GM18519 (cell line): Measurements from ENCODE around the gene KAT2A.

Experiments used
- ATAC-seq: cut with Tn5 transposase; IDR thresholded peaks from one replicate; pipeline ENCODE4 v1.9.1; 2021; ENCODE audit warnings: mild to moderate bottlenecking, moderate library complexity; ENCODE audit not compliant: unreplicated experiment, low FRiP score

The KAT2A gene

DNA sequence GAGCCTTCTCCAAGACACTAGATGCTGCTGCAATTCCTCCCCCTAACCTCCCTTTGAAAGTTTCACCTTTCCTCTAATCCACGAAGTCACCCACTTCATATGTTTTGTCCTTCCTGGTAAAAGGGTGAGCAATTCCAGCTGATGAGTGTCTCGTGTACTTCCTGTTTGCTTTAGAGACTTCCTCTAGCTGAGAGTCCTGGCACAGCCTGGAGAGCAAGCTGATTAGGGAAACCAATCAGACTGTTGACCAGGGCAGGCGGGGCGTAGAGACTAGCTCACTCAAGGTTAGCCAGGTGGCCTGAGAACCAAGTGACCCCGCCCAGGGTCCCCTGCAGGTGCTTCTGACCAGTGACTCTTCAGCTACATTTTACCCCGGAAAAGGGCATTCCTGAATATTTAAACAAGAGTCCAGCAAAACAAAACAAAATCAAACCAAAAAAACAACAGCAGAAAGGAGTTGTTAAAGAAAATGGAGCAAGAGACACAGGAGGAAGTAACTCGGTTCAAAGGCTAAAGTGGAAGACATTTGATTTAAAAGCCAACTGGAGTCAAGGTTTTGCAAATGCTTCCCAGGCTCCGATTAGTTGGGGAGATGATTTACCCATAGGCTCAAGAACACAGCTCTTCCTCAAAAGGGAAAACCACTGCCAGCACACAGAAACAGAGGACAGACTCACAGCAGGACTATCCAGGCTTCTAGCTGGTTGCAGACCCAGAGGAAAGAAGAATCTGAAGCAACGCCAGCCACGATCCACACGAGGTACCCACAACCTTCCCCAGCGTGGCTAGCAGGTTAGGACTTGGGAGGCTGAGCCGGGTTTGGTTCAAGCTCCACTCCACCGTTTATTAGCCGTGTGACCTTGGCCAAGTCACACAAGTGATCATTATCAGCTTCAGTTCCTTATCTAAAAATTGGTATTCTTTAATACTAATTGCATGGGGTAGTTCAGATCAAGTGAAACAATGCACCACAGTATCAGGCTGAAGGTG lies 14.8 kb upstream of the KAT2A start:
- ATAC-seq, result no peak

DNA sequence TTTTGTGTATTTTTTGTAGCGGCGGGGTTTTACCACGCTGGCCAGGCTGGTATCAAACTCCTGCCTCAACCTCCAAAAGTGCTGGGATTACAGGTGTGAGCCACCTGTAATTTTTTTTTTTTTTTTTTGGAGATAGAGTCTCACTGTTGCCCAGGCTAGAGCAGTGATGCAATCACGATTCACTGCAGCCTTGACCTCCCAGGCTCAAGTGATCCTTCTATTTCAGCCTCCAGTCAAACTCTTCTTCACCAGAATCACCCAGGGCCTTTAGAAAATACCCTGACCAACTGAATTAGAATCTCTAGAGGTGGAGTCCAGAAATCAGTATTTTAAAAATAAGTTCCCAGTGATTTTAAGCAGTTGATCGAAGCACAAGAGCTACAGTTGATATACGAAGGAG lies 14.0 kb upstream of the KAT2A start:
- ATAC-seq, result no peak

DNA sequence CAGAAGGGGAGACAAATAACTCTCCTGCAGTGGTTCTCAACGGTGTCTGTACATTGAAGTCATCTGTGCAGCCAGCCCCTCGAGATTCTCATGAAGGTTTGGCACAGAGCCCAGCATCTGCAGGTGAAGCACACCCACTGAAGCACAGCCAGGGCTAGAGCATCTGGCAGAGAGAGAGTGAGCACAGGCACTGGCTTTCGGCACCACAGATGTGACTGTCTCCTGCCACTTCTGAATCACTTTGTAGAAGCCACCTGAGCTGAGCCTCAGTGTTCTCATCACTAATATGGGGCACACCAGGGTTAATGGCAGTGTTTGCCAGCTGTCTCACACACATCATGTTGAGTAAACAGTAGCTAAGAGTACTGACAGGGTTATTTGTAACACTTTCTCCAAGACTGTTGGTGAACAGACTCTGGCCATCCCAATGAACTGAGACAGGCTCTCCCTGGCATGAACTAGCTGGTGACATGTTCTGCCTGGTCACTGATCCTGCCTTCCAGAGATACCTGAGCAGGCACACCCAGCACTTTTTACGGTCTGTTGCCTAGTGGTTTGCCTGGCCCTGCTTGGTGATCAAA lies 12.4 kb upstream of the KAT2A start:
- no peak for ATAC-seq

DNA sequence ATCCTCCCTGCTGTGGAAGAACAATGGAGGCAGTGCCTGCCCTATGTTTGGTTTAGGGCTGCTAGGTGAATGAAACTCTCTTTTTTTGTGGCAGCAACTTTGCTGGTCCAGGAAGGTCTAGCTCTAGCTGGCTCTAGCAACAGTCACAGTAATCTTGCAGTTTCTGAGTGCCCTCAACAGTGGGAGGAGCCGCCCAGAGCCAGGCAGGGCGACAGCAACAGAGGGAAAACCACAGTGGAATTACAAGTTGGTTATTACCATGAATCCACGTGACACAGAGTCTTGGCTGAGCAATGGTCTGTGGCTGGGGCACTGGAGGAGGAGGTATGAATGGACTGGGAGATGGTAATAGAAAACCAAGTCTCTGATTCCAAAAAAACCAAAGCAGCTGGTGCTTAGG lies 11.8 kb upstream of the KAT2A start:
- no peak for ATAC-seq

DNA sequence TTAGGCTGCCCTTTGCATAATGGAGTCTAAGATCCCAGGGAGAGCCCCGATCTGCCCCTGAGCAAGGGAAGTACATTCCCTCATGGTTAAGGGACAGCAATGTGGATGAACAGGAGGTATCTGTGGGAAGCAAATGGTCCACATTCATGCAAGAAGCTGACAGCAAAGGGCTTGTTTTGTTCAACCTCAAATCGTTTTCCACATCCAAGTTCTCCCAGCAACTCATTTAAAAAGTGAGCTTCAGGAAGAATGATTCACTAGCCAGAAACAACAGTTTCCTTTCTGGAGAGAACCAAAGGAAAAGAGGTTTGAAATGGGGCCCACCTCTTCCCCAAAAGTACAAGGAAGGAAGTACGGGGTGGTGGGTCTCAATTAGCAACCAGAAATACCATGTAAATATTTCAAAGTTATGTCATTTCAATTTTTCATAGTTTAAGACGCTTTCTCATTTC lies 10.8 kb upstream of the KAT2A start:
- no peak for ATAC-seq

DNA sequence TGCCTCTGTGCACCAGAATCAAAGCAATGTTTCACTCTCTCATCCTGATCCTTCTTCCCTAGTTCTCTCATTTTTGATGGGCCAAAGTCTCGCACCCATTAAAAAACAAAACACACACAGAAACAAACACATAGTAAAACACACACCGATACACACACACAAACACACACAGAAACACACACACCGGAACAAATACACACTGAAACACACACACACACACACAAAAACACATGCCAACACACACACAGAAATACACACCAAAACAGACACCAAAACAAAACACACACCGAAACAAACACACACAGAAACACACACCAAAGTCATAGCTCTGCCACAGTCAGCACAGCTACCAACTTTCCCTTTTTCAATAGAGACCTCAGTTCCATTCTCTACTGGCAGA lies 10.1 kb upstream of the KAT2A start:
- no peak for ATAC-seq

DNA sequence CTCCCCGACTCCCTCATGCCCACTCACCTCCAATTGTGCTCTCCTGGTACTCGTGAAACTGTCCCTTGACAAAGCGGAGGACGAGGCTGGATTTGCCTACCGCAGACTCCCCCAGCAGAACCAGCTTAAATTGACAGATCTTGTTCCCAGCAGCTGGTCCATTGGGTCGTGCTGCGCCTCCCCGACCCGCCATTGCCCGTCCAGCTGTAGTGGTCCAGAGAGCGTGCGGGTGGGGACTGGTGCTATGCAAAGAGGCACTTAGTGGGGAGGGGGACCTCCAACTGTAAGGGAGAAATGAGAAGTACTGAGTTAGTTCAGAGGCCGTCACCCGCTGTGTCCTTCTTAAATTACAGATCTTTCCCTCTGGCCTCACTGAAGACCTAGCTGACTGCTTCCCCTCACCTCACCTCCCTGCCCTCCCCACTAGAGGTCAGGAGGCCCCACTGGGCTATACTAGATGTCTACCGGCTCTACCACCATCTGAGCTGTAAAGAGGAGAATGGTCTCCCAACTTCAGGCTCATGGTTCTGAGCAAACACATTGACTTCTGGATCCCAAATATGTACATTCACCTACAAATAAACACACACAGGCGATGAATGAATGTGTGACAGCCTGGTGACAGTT lies 9.3 kb upstream of the KAT2A start:
- no peak for ATAC-seq

DNA sequence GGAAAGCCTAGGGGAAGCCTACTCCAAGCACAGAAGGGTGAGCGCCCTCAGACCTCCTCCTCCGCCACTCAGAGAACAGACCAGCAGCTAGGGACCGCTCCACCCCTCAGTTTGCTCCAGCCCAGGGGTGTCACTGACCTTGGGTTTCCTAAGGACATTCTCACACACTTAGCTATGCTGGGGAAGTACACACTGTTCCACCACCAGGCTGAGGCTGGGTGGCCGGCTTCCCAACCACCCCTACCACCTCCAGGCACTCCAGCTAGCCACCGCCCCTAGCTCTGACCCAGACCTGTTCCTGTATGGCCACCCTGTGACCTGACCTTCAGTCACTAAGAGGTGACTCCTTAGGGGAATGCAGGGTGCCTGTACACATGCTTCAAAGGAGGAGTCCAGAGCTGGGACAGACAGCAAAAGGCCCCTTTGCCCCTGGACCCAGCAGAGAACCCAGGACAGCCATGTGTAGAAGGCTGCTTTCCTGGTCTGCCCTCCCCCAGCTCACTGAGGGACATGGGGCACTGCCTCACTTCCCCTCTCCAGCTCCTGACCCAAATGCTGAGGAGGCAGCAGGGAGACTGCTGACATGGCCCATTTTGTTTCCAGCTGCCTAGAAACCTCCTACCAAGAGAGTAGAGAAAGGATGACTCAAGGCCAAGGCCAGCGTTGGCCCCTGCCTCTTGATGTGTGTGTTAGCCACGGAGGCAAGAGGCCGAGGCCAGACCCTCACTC lies 8.1 kb upstream of the KAT2A start:
- ATAC-seq, result no peak

DNA sequence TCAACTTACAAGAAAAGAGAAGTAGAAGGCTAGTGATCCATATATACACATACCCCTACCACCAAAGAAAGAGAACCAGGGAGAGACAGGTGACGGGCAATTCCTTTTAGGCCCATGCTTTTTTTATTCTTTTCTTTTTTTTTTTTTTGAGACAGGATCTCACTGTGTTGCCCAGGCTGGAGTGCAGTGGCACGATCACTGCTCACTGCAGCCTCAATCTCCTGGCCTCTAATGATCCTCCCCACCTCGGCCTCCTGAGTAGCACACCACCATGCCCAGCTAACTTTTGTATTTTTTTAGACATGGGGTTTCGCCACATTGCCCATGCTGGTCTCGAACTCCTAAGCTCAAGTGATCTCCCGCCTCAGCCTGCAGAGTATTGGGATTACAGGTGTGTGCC lies 6.2 kb upstream of the KAT2A start:
- ATAC-seq, result no peak

DNA sequence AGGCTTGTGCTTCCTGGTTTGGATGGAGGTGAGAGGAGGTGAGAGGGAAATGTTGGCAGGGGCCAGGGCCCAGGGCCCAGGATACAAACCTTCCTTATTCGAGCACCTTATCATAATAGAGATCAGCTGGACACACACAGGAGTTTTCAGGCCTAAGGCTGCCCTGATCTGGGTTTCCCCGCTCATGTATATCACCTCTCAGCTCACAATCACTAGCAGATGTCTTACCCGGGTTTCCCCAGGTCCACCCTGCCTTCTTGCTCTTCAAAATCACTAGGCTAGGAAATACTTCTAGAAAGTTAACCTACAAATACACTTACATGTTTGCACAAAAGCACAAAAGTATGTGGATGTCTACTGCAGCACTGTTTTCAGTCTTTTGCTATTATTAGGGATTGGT lies 5.7 kb upstream of the KAT2A start:
- no peak for ATAC-seq

DNA sequence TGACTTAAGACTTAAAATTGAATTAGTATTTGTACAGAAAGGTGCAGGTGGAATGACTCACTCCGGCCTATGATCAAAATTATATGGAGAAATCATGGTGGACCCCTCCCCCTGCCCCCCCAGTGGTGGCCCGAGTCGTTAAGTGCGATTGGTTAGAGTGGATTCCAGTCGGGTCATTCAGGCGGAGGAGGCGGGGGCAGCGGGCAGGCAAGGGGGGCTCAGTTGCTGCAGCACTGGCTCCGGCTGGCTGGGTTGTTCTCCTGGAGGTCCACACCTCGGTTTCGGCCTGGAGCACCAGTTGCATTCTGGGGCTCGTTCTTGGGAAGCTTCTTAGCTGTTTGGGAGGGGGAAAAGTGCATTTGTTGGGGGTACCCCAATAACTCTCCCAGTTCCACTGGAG lies 4.4 kb upstream of the KAT2A start:
- ATAC-seq, result no peak

DNA sequence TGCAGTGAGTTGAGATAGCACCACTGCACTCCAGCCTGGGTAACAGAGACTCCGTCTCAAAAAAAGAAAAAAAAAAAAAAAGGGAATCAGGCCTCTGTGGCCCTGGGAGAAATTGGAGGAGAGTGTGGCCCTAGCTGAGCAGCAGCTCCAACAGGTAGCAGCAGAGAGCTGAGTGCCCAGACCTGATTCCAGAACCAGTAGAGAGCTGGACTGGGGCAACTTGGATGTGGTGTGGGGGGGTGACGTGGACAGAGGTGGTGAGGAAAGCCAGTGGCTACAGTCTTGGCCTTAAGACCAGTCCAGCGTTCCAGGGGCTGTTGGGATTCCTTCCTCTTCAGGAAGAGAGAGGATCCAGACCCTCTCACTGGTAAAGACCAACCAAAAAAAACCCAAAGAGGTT lies 3.1 kb upstream of the KAT2A start:
- no peak for ATAC-seq

DNA sequence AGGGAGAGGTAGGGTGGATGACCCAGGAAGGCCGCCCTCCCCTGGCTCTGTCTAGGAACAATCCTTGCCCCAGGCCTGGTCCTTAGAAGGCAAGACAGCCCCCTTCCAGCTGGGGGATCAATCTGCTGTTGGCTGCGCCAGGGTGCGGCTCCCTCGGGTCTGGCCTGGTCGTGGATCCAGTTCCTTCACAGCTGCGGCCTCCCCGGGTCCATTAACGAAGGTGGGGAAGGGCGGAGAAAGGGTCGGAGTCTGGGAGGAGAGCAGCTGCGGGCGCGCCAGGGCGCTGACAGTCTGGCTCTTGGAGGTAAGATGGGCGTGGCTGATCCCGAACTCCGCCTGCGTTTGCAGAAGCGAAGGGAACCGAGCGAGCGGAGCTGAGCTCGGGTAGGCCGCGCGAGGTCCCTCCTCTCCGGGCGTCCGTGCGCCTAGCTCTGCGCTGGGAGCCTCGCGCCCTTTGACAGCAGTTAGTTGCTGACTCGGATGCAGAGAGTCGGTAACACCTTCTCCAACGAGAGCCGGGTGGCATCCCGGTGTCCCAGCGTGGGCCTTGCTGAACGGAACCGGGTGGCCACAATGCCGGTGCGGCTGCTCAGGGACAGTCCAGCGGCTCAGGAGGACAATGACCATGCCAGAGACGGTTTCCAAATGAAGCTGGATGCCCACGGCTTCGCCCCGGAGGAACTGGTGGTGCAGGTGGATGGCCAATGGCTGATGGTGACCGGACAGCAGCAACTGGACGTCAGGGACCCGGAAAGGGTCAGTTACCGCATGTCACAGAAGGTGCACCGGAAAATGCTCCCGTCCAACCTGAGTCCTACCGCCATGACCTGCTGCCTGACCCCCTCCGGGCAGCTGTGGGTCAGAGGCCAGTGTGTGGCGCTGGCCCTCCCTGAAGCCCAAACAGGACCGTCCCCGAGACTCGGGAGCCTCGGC lies 1.5 kb upstream of the KAT2A start, which contains the start of gene HSPB9:
HSPB9 (plus strand) TSS at position 434 of the 933 bp plus-strand sequence; CDS start at position 481, 47 bp downstream.
- no peak for ATAC-seq

DNA sequence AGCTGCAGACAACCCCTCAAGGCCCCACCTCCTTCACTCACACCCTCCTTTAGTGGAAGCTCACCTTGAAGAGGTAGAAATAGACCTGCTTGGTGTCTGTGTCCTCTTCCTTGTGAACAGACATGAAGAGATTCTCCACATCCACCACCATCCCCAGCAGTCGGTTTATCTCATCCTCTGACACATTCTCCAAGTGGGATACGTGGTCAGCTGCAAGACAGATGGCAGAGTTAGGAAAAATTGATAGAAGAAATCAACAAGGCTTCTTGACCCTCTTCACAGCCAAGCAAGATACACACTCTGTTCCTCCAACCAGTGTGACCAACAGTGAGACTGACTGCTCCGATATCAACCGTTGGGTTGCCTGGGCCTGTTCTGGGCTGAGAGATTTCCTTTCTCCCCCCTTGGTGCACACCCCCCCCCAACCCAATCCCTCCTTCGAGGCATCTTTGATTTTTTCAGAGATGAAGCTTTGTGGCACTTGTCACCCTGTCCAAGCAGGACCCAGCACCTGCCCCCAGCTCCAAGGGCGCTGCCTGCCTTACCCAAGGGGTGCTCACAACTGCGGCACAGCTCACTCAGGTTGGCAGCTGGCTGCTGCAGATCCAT lies 902 bp downstream of the KAT2A start:
- no peak for ATAC-seq

DNA sequence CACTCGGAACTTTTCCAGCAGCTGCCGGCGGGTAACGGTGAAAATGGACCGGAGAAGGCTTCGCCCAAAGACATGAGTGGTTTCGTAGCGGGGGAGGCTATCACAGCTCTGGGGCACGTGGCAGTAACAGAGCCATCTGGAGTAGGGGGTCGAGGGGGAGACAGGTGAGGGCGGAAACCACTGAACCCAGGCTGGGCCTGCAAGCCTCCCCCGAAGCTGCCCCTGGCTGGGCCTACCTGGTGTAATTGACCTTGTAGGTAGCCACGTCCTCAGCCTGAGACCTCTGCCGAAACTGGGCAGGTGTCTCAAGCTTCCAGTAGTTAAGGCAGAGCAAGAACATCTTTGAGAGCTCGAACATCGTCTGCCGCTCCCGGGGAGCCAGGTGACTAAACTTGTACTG lies 1.9 kb downstream of the KAT2A start:
- no peak for ATAC-seq

DNA sequence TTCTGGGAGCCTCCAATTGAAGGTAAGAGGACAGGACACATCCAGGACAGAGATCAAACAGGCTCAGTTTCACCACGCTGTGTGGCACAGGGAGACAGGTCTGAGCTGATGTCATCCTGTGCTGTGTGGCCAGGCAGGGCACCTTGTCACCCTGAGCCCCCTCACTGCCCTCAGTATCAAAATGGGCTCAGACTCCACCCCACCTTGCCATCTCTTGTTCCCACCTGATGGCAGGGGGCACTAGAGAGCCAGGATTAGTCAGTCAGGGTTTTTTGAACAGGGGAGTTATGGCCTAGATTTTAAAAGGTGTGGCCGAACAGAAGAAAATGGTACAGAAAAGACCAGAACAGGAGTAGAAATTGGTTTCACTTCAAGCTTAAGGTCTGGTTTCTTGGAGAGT lies 2.6 kb downstream of the KAT2A start:
- no peak for ATAC-seq

DNA sequence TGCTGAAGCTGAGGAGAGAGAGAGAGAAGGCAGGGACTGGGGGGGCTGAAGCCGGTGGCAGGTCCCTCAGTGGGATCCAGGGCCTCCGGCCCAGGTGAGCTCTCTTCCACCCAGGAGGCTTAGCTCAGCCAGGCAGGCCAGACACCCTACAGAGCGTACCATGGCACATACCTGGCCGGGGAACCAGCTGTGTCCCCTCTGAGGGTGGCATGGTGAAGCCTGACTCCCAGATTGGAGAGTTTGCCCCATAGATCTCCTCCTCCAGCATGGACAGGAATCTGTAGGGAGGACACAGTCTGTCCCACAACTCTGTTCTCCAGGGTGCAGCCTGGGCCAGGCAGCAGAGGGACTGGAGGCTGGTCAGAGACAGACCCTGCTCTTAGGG lies 3.0 kb downstream of the KAT2A start:
- no peak for ATAC-seq

DNA sequence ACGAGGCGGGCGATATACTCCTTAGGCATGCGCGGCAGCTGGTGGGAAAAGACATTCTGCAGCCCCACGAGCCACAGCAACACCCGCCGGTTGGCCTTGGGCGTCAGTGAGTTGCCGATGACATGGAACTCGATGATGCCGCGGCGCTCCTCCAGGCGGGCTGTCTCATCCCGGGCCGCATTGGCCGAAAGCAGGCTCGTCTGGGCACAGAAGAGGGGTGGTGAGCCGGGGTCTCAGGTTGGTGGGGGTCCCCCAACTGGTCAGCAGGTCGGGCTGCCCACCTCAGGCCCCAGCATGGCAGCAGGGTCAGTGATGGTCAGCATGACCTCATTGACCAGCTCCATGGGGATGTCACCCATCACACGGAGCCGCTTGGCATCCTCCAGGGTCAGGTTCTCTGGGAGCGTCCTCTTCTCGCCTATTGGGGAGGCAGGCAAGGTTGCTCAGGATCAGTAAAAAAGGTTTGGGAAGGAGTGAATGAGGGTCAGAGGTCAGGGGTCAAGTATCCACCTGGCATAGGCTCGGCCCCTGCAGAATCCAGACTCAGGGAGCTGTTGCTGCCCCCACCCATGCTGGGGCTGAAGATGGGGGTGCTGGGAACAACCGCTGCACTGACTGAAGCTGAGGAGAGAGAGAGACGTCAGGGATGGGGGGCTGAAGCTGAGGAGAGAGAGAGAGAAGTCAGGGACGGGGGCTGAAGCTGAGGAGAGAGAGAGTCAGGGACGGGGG lies 3.6 kb downstream of the KAT2A start:
- no peak for ATAC-seq
